NCI-H1694 (cell line): Measurements from ENCODE around the gene SIGLEC12.

Experiments used
- DNase-seq: peaks from one replicate; lab custom pipeline; 2025; lab: John Stamatoyannopoulos, UW

SIGLEC12 gene

DNA sequence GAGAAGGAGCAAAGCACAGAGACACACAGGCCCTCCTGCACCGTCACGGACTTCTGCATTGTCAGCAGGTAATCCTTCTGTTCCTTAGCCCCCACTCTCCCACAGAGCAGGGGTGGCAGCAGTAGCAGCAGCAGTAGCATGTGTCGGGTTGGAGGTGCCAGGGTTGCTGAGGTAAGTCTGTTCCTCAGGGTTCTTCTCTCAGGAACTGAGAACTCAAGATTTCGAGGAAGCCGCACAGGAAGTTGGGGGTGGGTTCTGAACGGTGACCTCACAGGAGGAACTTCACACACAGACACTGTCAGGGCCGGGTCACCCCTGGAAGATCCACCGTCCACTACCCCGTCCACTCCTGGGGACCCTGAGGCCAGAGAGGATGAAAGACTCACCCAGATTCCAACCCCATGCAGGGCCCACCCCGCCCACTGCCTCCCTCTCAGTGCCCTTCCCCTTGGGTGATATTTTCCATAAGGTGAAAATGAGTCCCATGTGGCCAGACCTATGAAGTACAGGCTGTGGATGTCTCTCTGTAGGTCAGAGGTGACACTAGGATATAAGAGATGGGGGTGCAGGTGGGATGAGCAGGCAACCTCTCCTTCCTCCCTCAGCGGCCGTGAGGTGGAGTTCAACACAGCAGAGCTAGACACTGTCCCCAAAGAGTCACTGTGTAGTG, at the start of gene SIGLEC12:
Gene SIGLEC12, minus strand, starts transcription at position 207 of the 670 bp plus-strand sequence. Its CDS starts 67 bp downstream, at position 140.
- no peak for DNase-seq

DNA sequence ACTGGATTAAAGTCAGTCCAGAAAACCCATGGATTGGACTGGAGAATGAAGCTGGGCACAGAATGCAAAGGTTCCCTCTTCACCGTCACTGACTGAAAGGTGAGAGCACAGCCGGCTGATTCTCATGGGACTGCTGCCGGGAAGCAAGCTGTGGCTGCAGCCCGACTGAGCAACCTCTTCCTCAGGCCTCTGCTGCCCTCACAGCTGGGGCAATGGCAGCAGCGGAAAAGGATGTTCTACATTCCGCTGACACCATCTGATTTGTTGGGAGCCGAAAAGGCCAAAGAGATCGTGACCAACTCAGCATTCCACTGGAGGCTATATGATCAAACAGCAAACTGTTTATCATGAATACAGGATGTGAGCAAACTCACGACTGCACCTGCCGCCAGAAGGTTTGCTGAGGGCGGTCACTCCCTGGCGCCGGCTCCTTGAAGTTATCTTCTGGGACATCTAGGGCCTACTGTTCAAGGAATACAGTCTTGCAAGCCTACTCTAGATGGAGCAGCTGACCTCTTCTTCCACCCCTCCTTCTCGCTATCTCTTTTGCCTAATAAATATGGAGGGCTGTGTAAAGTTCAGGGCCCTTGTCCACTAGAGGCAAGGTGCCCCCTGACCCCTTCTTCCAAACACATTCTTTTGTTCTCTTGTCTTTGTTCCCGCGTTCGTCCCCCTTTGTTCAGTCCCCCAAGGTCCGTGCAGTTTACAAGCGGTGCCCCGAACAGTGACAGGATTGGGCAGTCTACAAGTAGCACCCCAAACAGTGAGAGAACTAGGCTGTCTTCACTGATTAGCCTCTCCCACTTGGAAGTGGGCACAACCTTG, 49.5 kb upstream of the SIGLEC12 start:
- no peak for DNase-seq

DNA sequence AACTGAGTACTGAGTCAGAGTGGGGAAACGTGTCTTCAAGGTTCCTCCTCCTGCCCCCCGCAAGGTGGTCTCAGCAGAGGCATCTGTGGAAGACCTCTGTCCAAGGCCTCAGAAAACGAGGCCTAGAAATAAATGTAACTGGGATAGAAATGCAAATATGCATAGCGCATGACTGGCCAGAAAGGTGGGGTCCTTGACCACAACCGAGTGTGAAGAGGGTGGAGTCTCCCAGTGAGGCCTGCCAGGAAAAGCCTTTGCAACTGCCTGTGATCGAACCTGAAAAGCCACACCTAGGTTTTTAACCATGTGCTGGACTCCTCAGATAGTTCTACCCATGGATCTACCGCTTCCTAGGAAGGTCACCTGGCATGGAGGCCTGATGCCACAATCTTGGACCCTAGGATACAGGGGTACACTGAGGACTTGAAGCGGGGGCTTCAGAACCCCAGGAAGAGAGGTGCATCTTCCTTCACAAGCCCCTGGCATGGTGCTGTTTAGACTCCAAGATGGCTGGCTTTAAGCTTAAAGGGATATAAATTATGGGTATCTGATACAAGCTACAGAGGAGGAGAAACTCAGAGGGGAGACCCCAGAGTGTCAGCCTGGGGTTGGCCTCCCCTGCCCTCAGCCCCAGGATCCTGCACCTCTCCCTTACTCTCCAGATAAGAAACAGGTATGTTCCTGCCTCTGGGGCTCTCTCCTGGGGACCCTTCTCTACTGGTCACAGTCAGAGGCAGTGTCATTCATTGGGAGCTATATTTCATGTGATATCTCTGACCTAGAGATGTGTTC, 48.1 kb upstream of the SIGLEC12 start:
- DNase-seq, result no peak

DNA sequence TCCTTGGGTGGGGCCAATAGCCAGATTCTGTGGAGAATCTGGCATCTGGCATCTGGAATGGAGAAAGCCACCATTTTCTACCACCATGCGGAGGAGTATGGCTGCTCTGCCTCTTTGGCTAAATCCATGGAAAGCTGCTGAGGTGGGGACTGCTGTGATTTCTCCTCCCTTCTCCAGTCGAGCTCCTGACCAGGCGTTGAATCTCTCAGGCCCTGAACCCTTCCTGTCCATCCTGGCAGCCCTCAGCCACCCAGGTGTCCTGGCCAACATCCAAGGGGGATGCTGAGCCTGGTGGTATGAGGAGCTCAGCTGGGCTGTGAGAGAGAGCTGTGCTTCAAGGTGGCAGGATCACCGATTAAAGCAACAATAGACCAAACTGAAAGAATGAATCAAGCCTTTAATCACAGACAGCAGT, 47.3 kb upstream of the SIGLEC12 start:
- DNase-seq, result no peak

DNA sequence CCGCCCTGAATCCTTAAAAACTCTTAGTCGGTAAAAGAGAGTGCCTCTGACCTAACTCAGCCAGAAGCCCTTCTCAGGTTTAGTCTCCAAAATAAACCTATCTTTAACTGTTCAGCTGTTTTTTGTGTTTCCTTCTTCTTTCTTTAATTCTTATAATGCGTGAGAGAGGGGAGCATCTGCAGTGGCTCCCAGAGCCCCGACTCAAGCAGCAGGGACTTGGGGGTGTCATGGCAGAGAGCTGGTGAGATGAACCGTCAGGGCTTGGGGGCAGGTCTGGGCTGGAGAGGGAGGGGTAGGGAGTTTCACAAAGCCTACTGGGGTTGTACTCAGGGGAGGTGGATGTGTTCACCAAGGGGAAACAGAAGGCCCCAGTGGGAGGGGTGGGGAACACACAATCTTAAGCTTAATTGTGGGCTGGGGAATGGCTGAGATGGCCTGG, 46.6 kb upstream of the SIGLEC12 start:
- no peak for DNase-seq

DNA sequence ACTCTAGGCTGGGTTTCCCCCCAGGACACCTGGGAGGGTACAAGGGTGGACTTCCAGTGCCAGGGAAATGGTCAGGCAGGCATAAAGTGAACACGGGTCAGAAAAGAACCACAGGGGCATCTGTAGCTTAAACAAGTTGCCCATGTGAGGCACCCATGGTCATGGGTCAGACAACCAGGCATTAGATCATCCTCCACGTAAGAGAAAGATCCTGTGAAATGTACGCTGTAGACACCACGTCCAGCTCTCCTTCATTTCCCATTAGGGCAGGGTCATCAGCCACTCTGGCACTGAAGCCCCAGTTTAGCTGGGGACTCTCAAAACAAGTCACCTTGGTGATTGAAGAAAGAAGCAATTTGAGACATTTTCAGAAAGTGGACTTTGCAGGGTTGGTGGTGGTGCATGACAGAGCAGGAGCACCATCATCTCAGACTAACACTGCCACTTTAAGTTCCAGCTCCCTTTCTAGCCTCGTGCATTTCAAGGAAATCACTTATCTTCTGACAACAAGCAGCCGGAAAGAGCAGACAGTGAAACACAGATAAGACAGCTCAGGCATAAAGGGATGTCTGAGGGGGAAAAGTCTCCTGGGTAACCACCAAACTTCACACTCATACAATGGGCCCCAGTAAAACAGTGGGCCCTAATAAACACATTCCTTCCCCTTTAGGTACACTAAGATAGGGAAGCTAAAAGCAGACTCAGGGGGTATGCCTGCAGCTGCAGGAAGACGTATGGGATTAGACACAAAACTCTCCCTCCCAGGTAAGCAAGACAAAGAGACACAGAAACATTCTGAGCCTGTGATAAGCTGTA, 46.0 kb upstream of the SIGLEC12 start:
- DNase-seq, result no peak

DNA sequence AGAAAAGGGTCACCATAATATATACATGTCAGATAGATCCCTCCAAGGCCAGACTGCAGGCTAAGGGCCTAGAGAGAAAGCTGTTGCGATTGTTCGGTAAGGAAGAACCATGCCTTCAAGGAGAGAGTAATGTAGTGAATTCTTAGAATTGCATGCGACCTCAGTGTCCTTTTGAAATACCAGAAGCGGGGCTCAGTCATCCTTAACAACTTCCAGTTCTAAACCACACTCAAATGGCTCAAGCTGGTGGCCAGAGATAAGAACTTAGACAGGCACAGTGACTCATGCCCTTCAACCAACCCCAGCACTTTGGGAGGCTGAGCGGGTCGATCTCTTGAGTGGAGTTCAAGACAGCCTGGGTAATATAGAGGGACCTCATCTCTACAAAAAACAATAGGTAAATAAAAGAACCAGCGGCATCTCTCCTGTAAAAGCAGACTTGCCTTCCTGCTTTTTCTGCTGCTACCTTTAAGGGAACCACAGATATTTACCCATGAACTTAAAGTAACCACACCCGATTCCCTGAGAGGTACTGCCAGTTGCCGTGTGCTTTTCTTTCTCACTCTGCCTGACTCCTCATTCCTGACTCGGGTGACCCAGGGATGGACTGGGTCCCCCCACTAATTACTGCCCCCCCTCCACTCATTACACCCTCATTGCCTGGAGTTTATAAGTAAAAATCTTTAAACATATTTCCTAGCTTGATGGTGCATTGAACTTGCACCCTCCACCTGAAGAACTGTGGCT, 45.2 kb upstream of the SIGLEC12 start:
- DNase-seq, result no peak

DNA sequence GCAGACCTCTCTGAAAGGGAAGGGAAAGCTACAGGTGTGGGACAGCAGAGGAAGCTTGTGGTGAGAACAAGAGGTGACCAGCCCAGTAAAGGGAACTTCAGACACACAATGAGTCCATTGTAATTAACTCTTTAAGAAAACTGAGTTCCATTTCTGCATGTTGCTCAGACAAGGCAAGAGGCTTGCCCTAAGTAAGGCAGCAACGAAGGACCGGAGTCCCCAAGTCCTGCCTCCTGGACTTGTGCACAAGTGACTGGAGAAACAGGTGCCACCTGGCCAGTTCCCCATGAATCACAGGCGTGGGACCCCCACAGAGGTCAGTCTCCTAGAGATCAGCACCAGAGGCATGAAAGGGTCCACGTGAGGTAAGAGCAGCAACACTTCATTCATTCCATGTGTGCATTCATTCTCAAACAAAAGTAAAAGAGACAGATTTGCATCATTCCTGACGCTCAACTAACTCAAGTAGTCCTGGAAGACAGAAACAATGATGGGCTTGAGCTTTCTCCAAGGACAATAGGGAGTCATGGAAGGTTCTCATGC, 44.6 kb upstream of the SIGLEC12 start:
- DNase-seq, result no peak

DNA sequence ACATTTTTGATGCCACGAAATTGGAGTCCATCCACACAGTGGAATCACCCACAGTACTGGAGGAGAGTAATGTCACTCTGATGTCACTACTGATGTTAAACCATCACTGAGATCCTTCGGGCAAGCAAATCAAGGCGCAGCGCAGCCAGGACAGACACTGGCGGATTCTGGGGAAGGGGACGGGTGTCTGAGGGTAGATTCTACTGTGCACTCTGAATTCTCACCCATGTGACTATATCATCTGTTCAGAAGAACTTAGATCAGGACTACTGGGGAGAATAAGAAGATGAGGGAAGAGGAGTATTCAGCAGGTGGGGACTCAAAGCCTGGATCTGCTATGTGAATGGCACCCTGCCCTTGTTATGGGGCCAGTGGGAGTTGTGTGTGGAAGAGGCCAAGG, 42.4 kb upstream of the SIGLEC12 start:
- DNase-seq, result no peak

DNA sequence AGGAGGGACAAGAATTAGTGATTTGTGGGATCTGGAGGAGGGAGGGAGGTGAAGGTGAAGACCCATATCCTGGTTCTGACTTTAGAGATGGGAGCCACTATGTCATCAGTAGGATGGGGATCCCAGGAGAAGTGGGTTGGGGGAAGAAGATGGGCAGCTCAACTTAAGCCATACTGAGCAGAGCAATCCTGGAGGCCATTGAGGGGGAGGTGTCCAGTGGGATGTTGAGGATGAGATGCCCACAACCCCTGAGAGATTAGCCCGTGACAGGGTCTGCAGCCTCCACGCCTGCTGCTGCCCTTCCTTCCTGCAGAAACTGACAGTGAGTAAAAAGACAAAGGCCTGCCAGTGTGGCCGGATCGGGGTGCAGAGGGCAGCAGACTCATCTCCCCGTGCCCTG, 41.1 kb upstream of the SIGLEC12 start:
- DNase-seq, result no peak

DNA sequence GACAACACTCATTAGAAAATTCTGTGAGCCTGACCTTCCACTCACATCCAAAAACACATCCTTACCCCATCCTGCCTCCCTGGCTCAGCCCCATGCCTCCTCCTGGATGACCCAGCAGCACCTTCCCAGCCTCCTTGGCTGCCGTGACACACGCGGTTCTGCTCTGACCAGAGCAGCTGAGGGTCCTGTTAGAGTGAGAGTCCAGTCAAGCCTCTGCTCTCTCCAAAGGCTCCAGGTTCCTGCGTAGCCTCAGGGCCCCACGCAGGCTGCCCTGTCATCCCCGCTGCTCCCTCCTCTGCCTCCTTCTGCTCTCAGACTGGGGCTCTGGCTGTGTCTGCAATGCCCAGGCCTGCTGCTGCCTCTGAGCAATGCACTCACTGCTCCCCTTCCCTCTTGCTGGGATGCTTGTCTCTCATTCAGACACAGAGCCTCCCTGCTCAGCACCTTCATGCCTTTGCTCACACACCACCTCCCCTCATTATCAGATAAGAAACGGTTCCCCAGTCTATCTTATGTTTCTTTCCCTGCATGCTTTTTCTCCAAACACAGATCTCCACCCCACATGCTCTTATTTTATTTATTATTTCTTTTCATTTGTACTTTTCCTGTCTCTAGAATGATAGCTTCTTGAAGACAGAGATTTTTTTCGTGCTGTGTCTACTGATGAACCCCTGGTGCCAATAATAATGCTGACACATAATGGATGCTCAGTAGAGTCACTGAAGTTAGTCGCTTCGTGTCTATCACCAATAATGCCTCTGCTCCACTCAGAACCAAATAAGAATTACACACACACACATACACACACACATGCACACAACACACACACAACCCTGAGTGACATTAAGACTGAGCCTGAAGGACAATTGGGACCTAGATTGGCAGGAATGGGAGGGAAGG, 40.1 kb upstream of the SIGLEC12 start:
- no peak for DNase-seq

DNA sequence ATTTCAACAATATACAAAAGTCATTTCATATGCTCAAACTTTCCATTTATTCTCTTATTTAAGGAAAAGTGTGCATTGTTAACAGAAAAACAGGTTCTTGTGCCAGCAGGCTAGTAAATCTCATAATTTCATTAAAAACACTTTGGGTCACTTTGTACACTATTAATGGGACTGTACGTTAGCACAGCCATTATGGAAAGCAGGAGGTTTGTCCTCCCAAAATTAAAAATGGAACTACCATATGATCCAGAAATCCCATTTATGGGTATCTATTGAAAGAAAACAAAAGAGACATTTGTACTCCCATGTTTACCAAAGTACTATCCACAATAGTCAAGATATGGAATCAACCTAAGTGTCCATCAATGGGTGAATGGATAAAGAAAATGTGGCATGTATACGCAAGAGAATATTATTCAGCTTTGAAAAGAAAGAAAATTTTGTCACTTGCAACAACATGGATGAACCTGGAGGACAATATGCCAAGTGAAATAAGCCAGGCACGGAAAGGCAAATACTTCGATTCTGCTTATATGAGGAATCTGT, 38.3 kb upstream of the SIGLEC12 start:
- no peak for DNase-seq

DNA sequence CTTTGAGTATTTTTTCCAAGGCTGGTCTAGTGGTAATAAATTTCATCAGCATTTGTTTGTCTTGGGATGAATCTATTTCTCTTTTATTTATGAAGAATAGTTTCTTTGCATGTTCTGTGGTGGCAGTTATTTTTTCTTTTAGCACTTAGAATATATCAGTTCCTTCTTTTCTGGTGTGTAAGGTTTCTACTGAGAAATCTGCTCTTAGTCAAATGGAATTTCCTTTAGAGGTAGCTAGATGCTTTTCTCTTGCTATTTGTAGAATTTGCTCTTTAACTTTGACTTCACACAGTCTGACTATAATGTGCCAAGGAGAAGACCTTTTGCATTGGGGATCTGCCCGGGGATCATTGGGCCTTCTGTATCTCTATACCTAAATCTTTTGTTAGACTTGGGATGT, 33.9 kb upstream of the SIGLEC12 start:
- DNase-seq, result no peak

DNA sequence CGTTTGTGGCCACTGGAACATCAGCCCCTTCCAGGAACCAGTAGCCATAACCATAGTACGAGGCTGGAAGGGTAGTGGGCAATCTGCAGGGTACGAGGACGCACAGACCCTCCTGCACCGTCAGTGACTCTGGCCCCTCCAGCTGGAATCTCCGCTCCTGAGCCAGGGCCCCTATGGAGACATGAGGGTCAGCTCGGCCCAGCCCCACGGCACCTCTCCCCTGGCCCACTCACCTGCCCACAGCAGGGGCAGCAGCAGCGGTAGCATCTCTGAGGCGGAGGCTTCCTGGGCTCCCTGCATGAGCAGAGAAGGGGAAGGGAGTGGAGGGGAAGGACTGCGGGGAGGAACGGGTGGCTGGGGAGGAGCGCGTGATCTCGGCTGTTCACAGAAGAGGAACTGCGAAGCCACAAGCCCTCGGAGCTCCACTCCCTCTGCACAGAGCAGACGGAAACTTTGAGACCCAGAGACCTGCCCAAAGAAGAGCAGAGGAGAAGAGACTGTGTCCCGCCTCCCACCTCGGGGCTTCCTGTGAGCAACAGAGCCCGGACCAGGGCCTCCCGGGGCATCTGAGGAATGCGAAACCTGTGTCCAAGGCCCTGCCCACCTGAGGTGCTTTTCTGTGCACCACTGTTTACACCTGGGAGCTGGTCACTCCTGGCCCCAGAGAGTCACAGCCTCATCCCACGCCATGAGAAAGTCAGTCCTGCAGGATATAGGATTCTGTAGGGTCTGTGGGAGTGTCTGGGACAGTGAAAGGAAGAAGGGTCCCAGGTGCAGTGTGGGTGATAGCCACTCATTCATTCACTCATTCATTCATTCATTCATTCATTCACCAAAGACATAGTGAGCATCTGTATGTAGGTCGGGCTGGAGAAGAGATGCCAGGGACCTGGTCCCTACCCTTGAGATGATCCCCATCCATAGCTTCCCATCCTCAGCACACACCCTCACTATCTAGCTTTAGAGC, 30.0 kb upstream of the SIGLEC12 start, which contains the start of gene SIGLEC6:
Gene SIGLEC6, minus strand, starts transcription at position 322 of the 967 bp plus-strand sequence. Its CDS starts 22 bp downstream, at position 300.
- no peak for DNase-seq

DNA sequence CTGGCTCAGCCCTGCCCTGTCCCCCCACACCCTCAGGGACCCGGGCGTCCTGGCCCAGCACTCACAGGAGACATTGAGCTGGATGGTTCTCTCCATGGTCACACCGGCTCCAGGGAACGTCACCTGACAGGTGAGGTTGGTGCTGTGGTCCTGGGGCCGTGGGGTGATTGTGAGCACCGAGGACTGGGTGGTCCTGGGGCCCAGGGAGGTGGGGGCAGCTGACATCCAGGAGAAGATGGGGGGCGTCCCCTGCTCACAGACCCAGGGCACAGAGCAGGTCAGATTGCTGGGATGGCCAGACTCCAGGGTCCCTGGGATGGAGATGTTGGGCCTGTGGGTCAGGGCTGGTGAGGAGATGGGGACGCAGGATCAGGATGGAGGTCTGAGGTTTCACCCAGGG, 29.0 kb upstream of the SIGLEC12 start:
- no peak for DNase-seq

DNA sequence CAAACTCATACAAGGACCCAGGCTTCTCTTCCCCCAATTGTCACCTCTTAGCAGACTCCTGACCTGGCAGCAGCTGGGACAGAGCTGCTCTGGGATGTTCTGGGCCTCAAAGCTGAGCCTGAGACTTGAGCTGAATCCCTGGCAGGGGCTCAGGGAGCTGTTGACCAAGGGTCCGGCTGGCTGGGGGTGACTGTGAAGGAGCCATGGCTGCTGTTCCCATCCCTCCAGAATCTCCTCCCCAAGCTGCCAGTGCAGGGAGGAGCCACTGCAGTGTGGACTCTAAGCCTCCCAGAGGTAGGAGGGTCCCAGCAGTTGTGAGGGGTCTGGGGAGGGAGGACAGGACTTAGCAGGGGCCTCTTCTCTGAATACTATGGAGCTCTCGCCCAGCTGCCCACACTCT, 27.7 kb upstream of the SIGLEC12 start:
- no peak for DNase-seq

DNA sequence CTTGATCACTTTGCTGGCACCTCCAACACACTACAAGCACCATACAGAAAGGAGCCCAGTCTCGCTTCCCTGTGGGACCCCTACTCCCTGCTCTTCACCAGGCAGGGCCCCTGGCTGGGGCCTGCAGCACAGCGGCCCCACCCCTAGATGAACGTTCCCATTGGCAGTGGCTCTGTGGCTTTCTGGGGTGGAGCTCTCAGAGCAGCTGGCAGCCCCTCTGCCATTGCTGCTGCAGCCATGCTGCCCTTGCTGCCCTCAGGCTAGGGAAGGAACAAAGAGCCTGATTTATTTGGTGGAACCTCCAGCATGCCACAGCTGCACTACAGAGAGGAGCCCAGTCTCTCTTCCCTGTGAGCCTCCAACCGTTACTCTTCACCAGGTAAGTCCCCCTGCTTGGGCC, 24.1 kb upstream of the SIGLEC12 start:
- no peak for DNase-seq

DNA sequence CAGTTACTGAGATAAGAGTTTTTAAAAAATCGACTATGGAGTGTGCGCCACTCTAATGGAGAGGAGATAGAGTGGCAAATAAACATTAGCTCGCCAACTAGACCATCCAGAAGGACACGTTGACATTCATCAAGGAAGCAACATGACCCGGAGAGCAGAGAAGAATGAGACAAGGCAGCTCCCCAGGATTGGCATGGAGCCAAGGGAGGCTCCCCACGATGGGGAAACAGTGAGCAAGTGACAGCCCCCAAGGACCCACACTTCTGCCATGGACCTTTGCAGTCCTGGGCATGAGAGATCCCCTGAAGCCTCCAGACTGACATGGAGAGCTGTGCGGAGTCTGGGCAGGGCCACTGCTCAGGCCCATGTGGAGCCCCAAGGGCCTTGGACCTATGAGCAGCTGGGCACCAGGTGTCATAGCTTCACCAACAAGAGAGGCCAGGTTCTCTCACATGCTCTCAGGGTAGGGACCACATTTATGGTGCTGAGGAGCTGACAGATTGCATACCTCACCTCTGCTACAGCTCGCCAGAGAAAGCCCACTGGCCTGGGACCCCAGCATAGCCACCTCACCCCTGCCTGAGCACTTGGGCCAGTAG, 23.2 kb upstream of the SIGLEC12 start:
- DNase-seq, result no peak
